Upper lobe of left lung (tissue), 4 donors: ENCODE measurements around the gene EML2.

ENCODE experiments used
- CTCF ChIP-seq, 6 experiments: fragments of 450-650 bp in 4 of 6; fragments of 200-600 bp in 2 of 6; sonication (generic) in 2 of 6; IDR thresholded peaks; one replicate each; pipeline ENCODE4 v1.5.1; 2016 to 2019; ENCODE audit warnings: antibody characterized with exemption in 6 of 6
- EP300 ChIP-seq, 4 donors: sonication (generic); formaldehyde crosslinking; IDR thresholded peaks; one replicate each; pipeline ENCODE4 v1.5.1; 2017; ENCODE audit warnings: antibody characterized with exemption in 4 of 4, control low read depth in 2 of 4
- POLR2A ChIP-seq, 4 donors: fragments of 450-650 bp; IDR thresholded peaks; one replicate each; pipeline ENCODE4 v1.5.1; 2016 to 2017; ENCODE audit warnings: antibody characterized with exemption in 4 of 4, mild to moderate bottlenecking in 2 of 4

- no peak for TF ChIP-seq CTCF (IDR thresholded peaks at IDR 0.05)
- TF ChIP-seq POLR2A (IDR thresholded peaks at IDR 0.05) = no peak
- no peak for TF ChIP-seq EP300 (IDR thresholded peaks at IDR 0.05)
Measured at GRCh38 chr19:45663800-45664199, 24.6 kb upstream of the EML2 start.
